ENCODE measurements around the gene ANK3. TPM values are rescaled to one million over a fixed set of nuclear protein-coding genes. Genes with fewer than 3 reads are reported as not detected.
A peak's percentile ranks its signal among the peaks of the same experiment; 100 is the strongest.

Gene ANK3
- polyA plus RNA-seq, 1 donor (not counting 4 experiments of a cell fraction or from before 2014, with no cell fraction given): 8.3 TPM

- Histone ChIP-seq H3K9me1 (ENCODE audit: control insufficient read depth, extremely low read depth, insufficient read depth, low read length) (no peaks in the 10 kb centered on the region), H3K4me2 (ENCODE audit: control insufficient read depth, extremely low read depth, insufficient read depth, low read depth, low read length) (no peak overlapping the region), H3K27ac (ENCODE audit: control insufficient read depth, insufficient read depth, low read length) (no peak overlapping the region), H2AFZ (ENCODE audit: control insufficient read depth, low read length) (no peak overlapping the region), H3K79me2 (ENCODE audit: control insufficient read depth, insufficient read depth, low read length) (no peaks in the 10 kb centered on the region), H3K36me3 (ENCODE audit: control insufficient read depth in 2 of 2, extremely low read depth in 1 of 2, insufficient read depth in 2 of 2, low read length in 2 of 2) (no peaks in the 10 kb centered on the region), H4K20me1 (ENCODE audit: control insufficient read depth, extremely low read depth, insufficient read depth, low read length) (no peaks in the 10 kb centered on the region), H3K4me1 (ENCODE audit: control insufficient read depth, extremely low read depth, insufficient read depth, low read length) (peaks cover 6% of the 10 kb centered on the region), H3K4me3 (ENCODE audit: control insufficient read depth in 2 of 3, extremely low read depth in 1 of 3, insufficient read depth in 2 of 3, low read depth in 1 of 3, low read length in 3 of 3) (no peak overlapping the region), H3K9me3 (ENCODE audit: control insufficient read depth, low read depth, low read length) (no peaks in the 10 kb centered on the region), H3K9ac (ENCODE audit: control insufficient read depth, extremely low read depth, insufficient read depth, low read length) (no peak overlapping the region), H3K27me3 (ENCODE audit: control insufficient read depth, extremely low read depth, insufficient read depth, low read length) (no peaks in the 10 kb centered on the region)
- DNase-seq (ENCODE audit: low read depth, low spot score) (no peak), FAIRE-seq (peak; percentile 88)
- dilution Hi-C loops (cut with MboI; ENCODE audit: extremely low pct_ligation_motif_present, low sequenced_read_pairs): no loop called here
- TF ChIP-seq EZH2 (IDR thresholded peaks at IDR 0.05; ENCODE audit: low read length): no peak
- TF ChIP-seq, protein P1, sequence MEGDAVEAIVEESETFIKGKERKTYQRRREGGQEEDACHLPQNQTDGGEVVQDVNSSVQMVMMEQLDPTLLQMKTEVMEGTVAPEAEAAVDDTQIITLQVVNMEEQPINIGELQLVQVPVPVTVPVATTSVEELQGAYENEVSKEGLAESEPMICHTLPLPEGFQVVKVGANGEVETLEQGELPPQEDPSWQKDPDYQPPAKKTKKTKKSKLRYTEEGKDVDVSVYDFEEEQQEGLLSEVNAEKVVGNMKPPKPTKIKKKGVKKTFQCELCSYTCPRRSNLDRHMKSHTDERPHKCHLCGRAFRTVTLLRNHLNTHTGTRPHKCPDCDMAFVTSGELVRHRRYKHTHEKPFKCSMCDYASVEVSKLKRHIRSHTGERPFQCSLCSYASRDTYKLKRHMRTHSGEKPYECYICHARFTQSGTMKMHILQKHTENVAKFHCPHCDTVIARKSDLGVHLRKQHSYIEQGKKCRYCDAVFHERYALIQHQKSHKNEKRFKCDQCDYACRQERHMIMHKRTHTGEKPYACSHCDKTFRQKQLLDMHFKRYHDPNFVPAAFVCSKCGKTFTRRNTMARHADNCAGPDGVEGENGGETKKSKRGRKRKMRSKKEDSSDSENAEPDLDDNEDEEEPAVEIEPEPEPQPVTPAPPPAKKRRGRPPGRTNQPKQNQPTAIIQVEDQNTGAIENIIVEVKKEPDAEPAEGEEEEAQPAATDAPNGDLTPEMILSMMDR (optimal IDR thresholded peaks at IDR 0.05 in 1 of 3, IDR thresholded peaks at IDR 0.05 in 1 of 3, conservative IDR thresholded peaks at IDR 0.05 in 1 of 3; ENCODE audit: extremely low read depth in 1 of 3, insufficient read depth in 2 of 3, low read length in 3 of 3): peak; percentile 51 to 59 (median 55)
These were observed 380.9 kb downstream of the ANK3 start for GRCh38 chr10:60008816-60009215.

DNA sequence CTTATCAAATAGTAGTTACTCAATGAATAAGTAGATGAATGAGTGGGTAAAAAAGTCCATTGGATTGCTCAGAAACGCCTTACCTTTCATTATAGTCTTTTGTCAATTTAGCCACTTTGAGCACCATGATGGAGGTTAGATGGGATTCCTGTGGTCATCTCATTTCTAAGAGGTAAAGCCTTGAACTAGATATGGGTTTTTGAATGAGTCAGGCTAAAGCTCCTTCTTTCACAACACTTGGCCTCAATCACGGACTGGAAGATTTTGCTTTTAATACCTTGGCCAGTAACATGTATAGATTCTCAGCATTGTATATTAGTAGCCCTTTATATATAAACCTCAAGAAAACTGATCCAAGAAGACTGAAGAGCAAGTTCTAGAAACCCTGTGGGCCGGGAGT lies 383.6 kb downstream of the ANK3 start:
- TF ChIP-seq, protein P1 (optimal IDR thresholded peaks at IDR 0.05 in 1 of 3, IDR thresholded peaks at IDR 0.05 in 1 of 3, conservative IDR thresholded peaks at IDR 0.05 in 1 of 3; ENCODE audit: extremely low read depth in 1 of 3, insufficient read depth in 2 of 3, low read length in 3 of 3): no peak
- no peak for TF ChIP-seq EZH2 (IDR thresholded peaks at IDR 0.05; ENCODE audit: low read length)
- no peaks in the 10 kb centered on the region for H3K36me3 ChIP-seq (ENCODE audit: control insufficient read depth in 2 of 2, extremely low read depth in 1 of 2, insufficient read depth in 2 of 2, low read length in 2 of 2)
- no peak overlapping the region for H3K27ac ChIP-seq (ENCODE audit: control insufficient read depth, insufficient read depth, low read length)
- H3K27me3 ChIP-seq (ENCODE audit: control insufficient read depth, extremely low read depth, insufficient read depth, low read length): no peaks in the 10 kb centered on the region
- H3K9me3 ChIP-seq (ENCODE audit: control insufficient read depth, low read depth, low read length): no peaks in the 10 kb centered on the region
- no peak overlapping the region for H3K9ac ChIP-seq (ENCODE audit: control insufficient read depth, extremely low read depth, insufficient read depth, low read length)
- H3K4me2 ChIP-seq (ENCODE audit: control insufficient read depth, extremely low read depth, insufficient read depth, low read depth, low read length): no peak overlapping the region
- no peaks in the 10 kb centered on the region for H3K9me1 ChIP-seq (ENCODE audit: control insufficient read depth, extremely low read depth, insufficient read depth, low read length)
- FAIRE-seq: no peak
- H2AFZ ChIP-seq (ENCODE audit: control insufficient read depth, low read length): no peak overlapping the region
- no peak for DNase-seq (ENCODE audit: low read depth, low spot score)
- H3K4me1 ChIP-seq (ENCODE audit: control insufficient read depth, extremely low read depth, insufficient read depth, low read length): peaks cover 6% of the 10 kb centered on the region
- no peaks in the 10 kb centered on the region for H4K20me1 ChIP-seq (ENCODE audit: control insufficient read depth, extremely low read depth, insufficient read depth, low read length)
- no peaks in the 10 kb centered on the region for H3K79me2 ChIP-seq (ENCODE audit: control insufficient read depth, insufficient read depth, low read length)
- H3K4me3 ChIP-seq (ENCODE audit: control insufficient read depth in 2 of 3, extremely low read depth in 1 of 3, insufficient read depth in 2 of 3, low read depth in 1 of 3, low read length in 3 of 3): no peak overlapping the region
- dilution Hi-C loops (cut with MboI; ENCODE audit: extremely low pct_ligation_motif_present, low sequenced_read_pairs): no loop called here

Measured in keratinocyte (primary cell).